ENCODE data around the gene CDH5.

CDH5 gene

DNA sequence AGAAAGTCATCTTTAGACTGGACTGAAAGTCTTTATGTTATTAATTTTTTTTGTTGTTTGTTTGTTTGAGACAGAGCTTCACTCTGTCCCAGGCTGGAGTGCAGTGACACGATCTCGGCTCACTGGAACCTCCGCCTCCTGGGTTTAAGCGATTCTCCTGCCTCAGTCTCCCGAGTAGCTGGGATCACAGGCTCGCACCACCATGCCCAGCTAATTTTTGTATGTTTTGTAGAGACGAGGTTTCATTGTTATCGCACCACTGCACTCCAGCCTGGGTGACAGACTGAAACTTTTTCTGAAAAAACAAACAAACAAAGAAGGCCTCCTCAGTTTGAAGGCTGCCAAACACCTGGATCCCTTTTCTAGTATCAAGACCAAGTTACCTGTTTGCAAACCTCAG is 65.3 kb downstream of the CDH5 start:
- no peak for TF ChIP-seq CTCF (conservative IDR thresholded peaks at IDR 0.05)
- H3K27ac ChIP-seq = no peak overlapping the region

DNA sequence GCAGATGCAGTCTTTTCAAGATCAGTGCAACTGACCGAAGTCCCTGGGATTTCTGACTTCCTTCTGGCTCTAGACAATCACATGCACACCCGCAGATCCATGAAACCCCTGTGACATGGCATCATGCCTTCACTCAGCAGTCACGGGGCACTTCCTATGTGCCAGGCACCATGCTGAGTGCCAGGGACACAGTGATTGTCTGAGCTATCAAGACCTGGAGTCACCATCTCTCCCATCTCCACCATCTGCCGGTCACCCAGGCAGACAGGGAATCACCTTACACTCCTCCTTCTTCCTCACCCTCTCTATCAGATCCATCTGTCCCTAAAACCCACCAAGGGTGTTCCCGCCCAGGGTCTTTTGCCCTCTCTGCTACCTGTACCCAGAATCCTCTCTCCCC is 65.9 kb downstream of the CDH5 start:
- TF ChIP-seq CTCF (conservative IDR thresholded peaks at IDR 0.05) = no peak
- H3K27ac ChIP-seq = no peak overlapping the region

GRCh38 chr16:66434619-66435430 is 68.3 kb downstream of the CDH5 start:
- H3K27ac ChIP-seq = no peak overlapping the region
- TF ChIP-seq CTCF (conservative IDR thresholded peaks at IDR 0.05) = no peak

DNA sequence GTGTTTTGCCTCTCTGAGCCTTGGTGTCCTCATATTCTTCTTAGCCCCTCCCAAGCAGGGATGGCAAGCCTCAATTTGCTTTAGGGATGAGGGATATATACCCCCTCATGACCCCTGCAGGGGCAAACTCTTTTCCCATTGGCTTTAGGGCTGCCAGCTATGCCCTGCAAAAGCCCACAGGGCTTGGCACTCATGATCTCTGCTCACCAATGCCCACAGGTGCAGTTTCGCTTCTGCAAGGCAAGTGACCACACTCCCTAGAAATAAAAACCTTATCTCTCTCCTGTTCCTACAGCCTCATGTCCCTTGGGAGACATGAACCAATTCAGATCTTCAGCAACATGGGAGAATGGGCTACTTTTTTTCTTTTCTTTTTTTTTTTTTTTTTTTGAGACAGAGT is 69.4 kb downstream of the CDH5 start:
- no peak overlapping the region for H3K27ac ChIP-seq
- TF ChIP-seq CTCF (conservative IDR thresholded peaks at IDR 0.05) = no peak

DNA sequence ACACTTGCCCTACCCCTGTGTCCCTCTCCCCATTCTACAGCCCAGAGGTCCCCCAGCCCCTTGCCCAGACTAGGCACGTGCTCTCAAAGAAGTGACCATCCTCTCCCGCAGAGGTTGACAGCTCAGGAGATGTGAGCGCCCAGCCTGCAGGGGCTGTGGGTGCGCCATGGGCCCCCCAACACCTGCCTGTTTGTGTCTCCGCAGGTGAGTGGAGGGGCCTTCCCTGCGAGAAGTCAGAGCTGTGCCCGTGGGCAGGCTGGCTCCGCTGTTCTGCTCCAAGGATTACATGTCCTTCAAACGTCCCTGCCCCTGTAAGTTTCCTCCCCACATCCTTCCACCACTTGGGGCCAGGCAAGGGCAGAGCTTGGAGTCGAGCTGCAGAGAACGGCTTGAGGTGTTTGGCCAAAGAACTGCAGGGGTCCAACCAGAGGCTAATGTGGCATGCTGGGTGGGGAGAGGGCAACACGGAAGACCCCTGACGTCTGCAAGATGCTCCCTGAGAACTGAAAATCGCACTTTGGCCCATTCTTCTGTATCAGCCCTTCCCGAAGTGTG is 71.0 kb downstream of the CDH5 start:
- no peak overlapping the region for H3K27ac ChIP-seq
- no peak for TF ChIP-seq CTCF (conservative IDR thresholded peaks at IDR 0.05)

DNA sequence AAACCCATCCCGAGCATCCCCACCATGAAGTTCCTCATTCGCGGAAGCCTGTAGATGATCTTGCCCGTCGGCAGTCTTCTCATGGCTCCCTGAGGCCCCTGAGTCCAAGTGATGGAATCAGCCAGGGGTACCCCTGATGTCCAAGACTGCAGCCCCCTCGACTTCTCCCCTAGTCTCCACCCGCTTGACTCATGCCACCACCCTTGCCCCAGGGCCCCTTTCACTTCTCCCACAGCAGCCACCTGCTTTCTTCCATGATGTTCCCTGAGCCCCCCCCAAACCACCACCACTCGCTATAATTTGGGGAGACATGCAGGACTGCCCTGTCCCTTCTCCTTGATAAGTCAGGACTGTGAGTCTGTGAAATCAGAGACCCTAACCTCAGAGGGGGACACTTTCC is 72.0 kb downstream of the CDH5 start:
- H3K27ac ChIP-seq = no peak overlapping the region

More for the DNA sequence above, 72.0 kb downstream of the CDH5 start:
- no peak for TF ChIP-seq CTCF (conservative IDR thresholded peaks at IDR 0.05)

All from VCaP (cell line).